ENCODE measurements around the gene SRRT.

GRCh38 chr7:100835903-100836811 is 38.7 kb upstream of the SRRT start:
- TF ChIP-seq CTCF (IDR thresholded peaks at IDR 0.05) (no peak), POLR2A (IDR thresholded peaks at IDR 0.05) (no peak)
